Astrocyte (in vitro differentiated cells and primary cell): ENCODE data around the gene NFIA. TPM values are rescaled to one million over a fixed set of nuclear protein-coding genes. Genes with fewer than 3 reads are reported as not detected.

Experiments used
- DNase-seq: peaks from one replicate; pipeline ENCODE4 v3.0.0-alpha.2; 2010; ENCODE audit warnings: low read depth
- FAIRE-seq: peaks from 2 replicates; lab custom pipeline; 2011; peaks lifted over from hg19 to GRCh38; lab: Jason Lieb, UNC
- H2AFZ ChIP-seq: 2 replicates; pipeline ENCODE4 v1.6.0; 2012; ENCODE audit warnings: low read depth, low read length, inconsistent platforms
- H3K27ac ChIP-seq: 2 replicates; pipeline ENCODE4 v1.5.1; 2011; ENCODE audit warnings: low read depth, low read length, inconsistent platforms
- H3K27me3 ChIP-seq: 2 replicates; pipeline ENCODE4 v1.6.0; 2011; ENCODE audit warnings: low read length, inconsistent platforms; ENCODE audit not compliant: insufficient read depth
- H3K36me3 ChIP-seq: 2 replicates; pipeline ENCODE4 v1.5.1; 2011; ENCODE audit warnings: low read length, inconsistent platforms; ENCODE audit not compliant: insufficient read depth
- H3K4me1 ChIP-seq: 2 replicates; pipeline ENCODE4 v1.5.1; 2011; ENCODE audit warnings: low read length, inconsistent platforms; ENCODE audit not compliant: insufficient read depth
- H3K4me2 ChIP-seq: 2 replicates; pipeline ENCODE4 v1.6.0; 2012; ENCODE audit warnings: low read length, inconsistent platforms
- H3K4me3 ChIP-seq: 2 replicates; pipeline ENCODE4 v1.5.1; 2011; ENCODE audit warnings: low read depth, mild to moderate bottlenecking, low read length, inconsistent platforms; ENCODE audit not compliant: insufficient read depth
- H3K79me2 ChIP-seq: 2 replicates; pipeline ENCODE4 v1.6.0; 2012; ENCODE audit warnings: mild to moderate bottlenecking, low read length, inconsistent platforms; ENCODE audit not compliant: insufficient read depth
- H3K9ac ChIP-seq: 2 replicates; pipeline ENCODE4 v1.6.0; 2012; ENCODE audit warnings: mild to moderate bottlenecking, low read length, inconsistent platforms
- H3K9me3 ChIP-seq: 2 replicates; pipeline ENCODE4 v1.5.1; 2012; ENCODE audit warnings: low read depth, mild to moderate bottlenecking, low read length, inconsistent platforms; ENCODE audit not compliant: insufficient read depth
- H4K20me1 ChIP-seq: 2 replicates; pipeline ENCODE4 v1.6.0; 2012; ENCODE audit warnings: low read length, inconsistent platforms; ENCODE audit not compliant: insufficient read depth
- H3K27ac Mint-ChIP-seq: one replicate; pipeline ENCODE4 v1.8.0; 2021; ENCODE audit warnings: mild to moderate bottlenecking, mixed read lengths; ENCODE audit not compliant: unreplicated experiment
- H3K27me3 Mint-ChIP-seq: one replicate; pipeline ENCODE4 v1.8.0; 2021; ENCODE audit warnings: low read depth, mixed read lengths; ENCODE audit not compliant: unreplicated experiment
- H3K36me3 Mint-ChIP-seq: one replicate; pipeline ENCODE4 v1.8.0; 2021; ENCODE audit warnings: low read depth, mixed read lengths; ENCODE audit not compliant: unreplicated experiment
- H3K4me1 Mint-ChIP-seq: one replicate; pipeline ENCODE4 v1.8.0; 2021; ENCODE audit warnings: low read depth, mixed read lengths; ENCODE audit not compliant: unreplicated experiment
- H3K4me3 Mint-ChIP-seq: one replicate; pipeline ENCODE4 v1.8.0; 2021; ENCODE audit warnings: mild to moderate bottlenecking, moderate library complexity, mixed read lengths; ENCODE audit not compliant: unreplicated experiment
- H3K9me3 Mint-ChIP-seq: one replicate; pipeline ENCODE4 v1.8.0; 2021; ENCODE audit warnings: mild to moderate bottlenecking, mixed read lengths; ENCODE audit not compliant: unreplicated experiment
- CTCF ChIP-seq: IDR thresholded peaks from 2 replicates; pipeline ENCODE4 v1.5.1; 2011; ENCODE audit warnings: low read depth, mild to moderate bottlenecking, inconsistent platforms, low read length, moderate library complexity; ENCODE audit not compliant: insufficient read depth
- EZH2 ChIP-seq: IDR thresholded peaks from 2 replicates; pipeline ENCODE4 v1.6.1; 2012; ENCODE audit warnings: mild to moderate bottlenecking, low read length, inconsistent platforms; ENCODE audit not compliant: insufficient read depth
- total RNA-seq: library from RNA; stranded (reverse); gene quantifications from 2 replicates; pipeline ENCODE4 v1.2.1, GENCODE V29; 2021

Gene NFIA
- total RNA-seq, 1 donor from 2014 or later, result 4.6 TPM

- no peaks in the 10 kb centered on the region for H3K36me3 Mint-ChIP-seq
- Histone ChIP-seq H3K9me3 (no peaks in the 10 kb centered on the region), H3K9ac (peak overlapping the region; percentile 47), H3K27me3 (no peaks in the 10 kb centered on the region), H2AFZ (peak overlapping the region; percentile 43), H3K36me3 (no peaks in the 10 kb centered on the region), H3K4me3 (peak overlapping the region; percentile 64), H3K79me2 (peaks cover 14% of the 10 kb centered on the region), H3K27ac (no peak overlapping the region), H3K4me2 (peak overlapping the region; percentile 94), H4K20me1 (no peaks in the 10 kb centered on the region), H3K4me1 (peaks cover 30% of the 10 kb centered on the region)
- TF ChIP-seq CTCF, result no peak
- no peak for TF ChIP-seq EZH2
- FAIRE-seq (no peak), DNase-seq (no peak)
- H3K27ac Mint-ChIP-seq, result no peak overlapping the region
- H3K4me3 Mint-ChIP-seq, result peak overlapping the region; percentile 83
- H3K4me1 Mint-ChIP-seq, result peaks cover 29% of the 10 kb centered on the region
- peaks cover 7% of the 10 kb centered on the region for H3K27me3 Mint-ChIP-seq
- H3K9me3 Mint-ChIP-seq, result no peaks in the 10 kb centered on the region
Measured at GRCh38 chr1:61081686-61082310, 563 bp upstream of the NFIA start.

- Histone ChIP-seq H3K27me3 (no peaks in the 10 kb centered on the region), H3K27ac (peak overlapping the region; percentile 14)
- H3K27me3 Mint-ChIP-seq, result peaks cover 9% of the 10 kb centered on the region
Measured at GRCh38 chr1:61083013-61083806, 849 bp downstream of the NFIA start.

More at GRCh38 chr1:61083013-61083806, 849 bp downstream of the NFIA start:
- H3K4me1 Mint-ChIP-seq, result peaks cover 29% of the 10 kb centered on the region
- Histone ChIP-seq H3K79me2 (peaks cover 14% of the 10 kb centered on the region), H3K9ac (peak overlapping the region; percentile 76), H2AFZ (peak overlapping the region; percentile 59), H3K9me3 (no peaks in the 10 kb centered on the region), H3K4me3 (peak overlapping the region; percentile 66), H3K4me2 (peak overlapping the region; percentile 94), H4K20me1 (no peaks in the 10 kb centered on the region), H3K36me3 (no peaks in the 10 kb centered on the region), H3K4me1 (peaks cover 30% of the 10 kb centered on the region)
- H3K4me3 Mint-ChIP-seq, result peak overlapping the region; percentile 92
- TF ChIP-seq CTCF (no peak), EZH2 (no peak)
- DNase-seq (no peak), FAIRE-seq (no peak)
- no peaks in the 10 kb centered on the region for H3K9me3 Mint-ChIP-seq
- H3K36me3 Mint-ChIP-seq, result peaks cover 1% of the 10 kb centered on the region
- H3K27ac Mint-ChIP-seq, result no peak overlapping the region
